GM18907 (cell line): Measurements from ENCODE around the gene MCAT.
"Not testable (repeated sequence)": the region's sequence is repeated elsewhere in the genome, so short reads cannot be mapped to it uniquely, and the experiment has no call there.

Experiments used
- ATAC-seq: cut with Tn5 transposase; IDR thresholded peaks from one replicate; pipeline ENCODE4 v1.9.1; 2021; ENCODE audit warnings: mild to moderate bottlenecking, moderate library complexity; ENCODE audit not compliant: unreplicated experiment

Gene MCAT

GRCh38 chr22:43128928-43129424 lies 14.2 kb downstream of the MCAT start:
- ATAC-seq: no peak

GRCh38 chr22:43128116-43128515 lies 15.1 kb downstream of the MCAT start:
- ATAC-seq: no peak

- ATAC-seq: no peak
Measured at GRCh38 chr22:43127166-43127908, 15.9 kb downstream of the MCAT start.

DNA sequence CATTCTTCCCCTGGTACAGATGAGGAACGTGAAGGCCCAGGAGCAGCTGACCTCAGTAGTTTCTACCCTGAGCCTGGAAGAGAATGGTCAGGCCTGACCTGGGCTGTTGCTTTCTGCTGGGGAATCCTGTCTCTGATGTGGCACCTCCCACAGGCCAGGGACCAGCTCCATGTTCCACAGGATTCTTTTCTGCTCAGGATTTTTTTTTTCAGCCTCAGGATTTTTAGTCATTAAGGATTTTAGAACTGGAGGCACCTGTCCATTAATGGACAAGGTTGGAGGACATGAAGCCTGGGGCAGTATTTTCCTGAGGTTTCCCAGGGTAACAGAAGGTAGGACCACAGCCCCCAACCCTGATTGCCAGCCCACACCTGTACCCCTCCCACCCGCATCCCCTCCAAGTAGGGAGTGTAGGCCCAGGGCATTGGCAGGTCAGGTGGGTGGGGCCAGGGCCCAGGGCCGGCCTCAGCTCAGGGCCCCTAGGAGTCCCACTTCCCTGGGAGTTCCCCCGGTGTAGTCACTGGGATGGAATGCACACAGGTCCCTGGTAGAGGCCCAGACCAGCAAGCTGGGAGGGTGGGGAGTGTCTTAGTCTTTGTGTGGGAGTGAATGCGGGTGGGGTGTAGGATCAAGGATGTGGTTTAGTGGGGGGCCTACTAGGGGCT lies 16.6 kb downstream of the MCAT start:
- no peak for ATAC-seq

DNA sequence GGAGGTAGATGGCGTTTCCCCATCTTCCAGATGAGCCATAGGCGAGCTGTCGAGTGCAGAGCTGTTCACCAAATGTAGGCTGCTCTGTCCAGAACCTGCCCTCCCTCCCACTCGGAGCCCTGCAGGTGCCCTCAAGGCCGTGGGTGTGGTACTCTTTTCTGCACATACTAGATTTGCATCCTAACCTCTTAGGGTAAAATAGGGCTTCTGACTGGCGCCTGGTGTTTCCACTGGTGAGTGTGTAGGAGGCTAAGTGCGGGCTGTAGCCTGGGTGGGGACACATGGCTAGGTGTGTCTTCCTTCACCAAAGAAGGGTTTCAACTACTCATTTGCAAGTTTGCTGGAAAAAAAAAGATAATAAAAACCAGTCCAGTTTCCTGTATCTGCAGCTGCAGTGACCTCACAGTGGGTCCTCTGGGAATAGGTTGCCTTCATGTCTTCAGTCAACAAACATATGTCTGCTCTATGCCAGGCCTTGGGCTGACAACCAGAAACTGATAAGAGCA lies 24.2 kb downstream of the MCAT start:
- ATAC-seq: peak; percentile 56

GRCh38 chr22:43118024-43118849 lies 25.0 kb downstream of the MCAT start:
- peak; percentile 19 for ATAC-seq

DNA sequence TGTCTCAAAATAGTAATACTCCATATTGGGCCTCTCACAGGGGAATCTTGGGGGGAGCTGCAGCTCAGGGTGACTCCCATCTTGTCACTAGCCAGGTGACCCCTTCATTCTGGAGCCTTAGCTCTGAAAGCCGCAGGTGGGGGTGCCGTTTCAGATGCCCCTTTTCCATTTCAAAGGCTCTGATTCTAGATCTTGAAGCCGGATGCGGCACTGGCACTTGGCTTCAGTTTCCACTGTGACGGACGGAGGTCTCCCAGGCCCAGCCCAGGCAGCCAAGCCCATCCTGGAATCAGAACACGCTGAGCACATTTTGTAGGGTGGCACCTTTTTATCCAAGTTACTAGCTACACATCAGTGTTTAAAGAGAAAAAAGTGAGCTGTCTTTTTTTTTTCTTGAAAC lies 26.3 kb downstream of the MCAT start:
- ATAC-seq: no peak

GRCh38 chr22:43114958-43115357 lies 28.2 kb downstream of the MCAT start:
- ATAC-seq: no peak

- no peak for ATAC-seq
Measured at GRCh38 chr22:43113526-43114251, 29.5 kb downstream of the MCAT start.

- no peak for ATAC-seq
Measured at GRCh38 chr22:43110927-43111623, 32.1 kb downstream of the MCAT start.

- ATAC-seq: no peak
Measured at GRCh38 chr22:43110444-43110926, 32.7 kb downstream of the MCAT start, which contains the start of gene BIK. BIK (plus strand) TSS chr22:43110750; CDS start chr22:43124023, 13,273 bp downstream.

DNA sequence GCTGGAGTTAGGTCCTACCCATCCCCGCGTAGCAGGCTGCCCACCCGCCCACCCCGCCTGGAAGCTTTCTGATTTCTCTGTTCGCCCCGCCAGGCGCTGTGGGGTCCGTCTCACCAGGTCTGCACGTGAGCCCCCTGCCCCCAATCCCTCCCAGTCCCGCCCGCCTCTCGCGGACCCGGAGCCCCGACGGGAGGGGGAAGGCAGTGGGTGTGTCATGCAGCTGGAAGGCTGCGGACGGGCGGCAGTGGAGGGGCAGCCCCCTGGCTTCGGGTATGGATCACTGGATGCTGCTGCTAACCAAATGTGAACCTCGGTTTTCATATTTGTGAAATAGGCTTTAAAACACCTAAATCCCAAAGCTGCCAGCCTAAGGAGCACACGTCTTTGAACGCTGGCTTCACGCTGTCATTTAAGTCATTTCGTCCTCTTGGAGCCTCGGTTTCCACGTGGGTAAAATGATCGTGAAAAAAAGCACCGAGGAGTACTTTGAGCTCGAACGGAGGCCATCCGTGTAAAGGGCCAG lies 33.2 kb downstream of the MCAT start:
- ATAC-seq: no peak

DNA sequence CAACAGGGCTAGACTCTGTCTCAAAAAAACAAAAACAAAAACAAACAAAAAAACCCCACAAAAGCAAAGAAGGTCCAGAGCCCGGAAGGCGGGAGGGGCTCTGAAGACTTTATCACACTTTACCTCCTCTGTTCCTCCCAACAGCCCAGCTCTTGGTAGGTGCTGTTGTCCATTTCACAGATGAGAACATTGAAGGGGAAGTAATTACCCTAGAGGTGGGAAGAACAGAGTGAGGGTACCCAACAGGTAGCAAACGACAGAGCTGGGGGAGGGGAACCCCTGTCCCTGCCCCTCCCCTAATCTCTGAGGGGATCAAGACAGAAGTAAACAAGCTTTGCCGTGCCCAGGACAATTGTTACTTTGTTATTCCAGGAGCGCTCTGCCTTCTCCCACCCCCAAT lies 33.7 kb downstream of the MCAT start:
- ATAC-seq: no peak

DNA sequence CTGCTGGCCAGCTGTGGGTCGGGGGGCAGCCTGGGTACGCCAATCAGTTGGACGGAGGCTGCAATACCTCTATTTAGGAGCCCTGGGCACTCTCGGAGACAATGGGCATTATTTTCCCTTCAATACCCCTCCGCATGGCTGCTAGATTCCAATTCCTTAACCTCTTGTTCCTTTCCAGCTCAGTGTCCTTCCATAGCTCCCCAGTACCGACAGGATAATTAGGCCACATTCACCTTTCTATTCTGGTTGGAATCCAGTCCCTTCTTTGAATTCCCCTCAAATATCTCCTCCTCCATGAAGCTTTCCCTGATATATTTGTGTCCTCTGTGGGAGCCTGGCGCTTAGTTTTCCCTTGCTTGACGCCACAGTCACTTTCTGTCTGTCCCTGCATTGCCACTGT lies 36.9 kb downstream of the MCAT start:
- no peak for ATAC-seq

GRCh38 chr22:43104950-43105349 lies 38.2 kb downstream of the MCAT start:
- ATAC-seq: not testable (repeated sequence)

- ATAC-seq: not testable (repeated sequence)
Measured at GRCh38 chr22:43104056-43104625, 39.1 kb downstream of the MCAT start.

- ATAC-seq: no peak
Measured at GRCh38 chr22:43101306-43101705, 41.9 kb downstream of the MCAT start.

- no peak for ATAC-seq
Measured at GRCh38 chr22:43100225-43100624, 43.0 kb downstream of the MCAT start.

DNA sequence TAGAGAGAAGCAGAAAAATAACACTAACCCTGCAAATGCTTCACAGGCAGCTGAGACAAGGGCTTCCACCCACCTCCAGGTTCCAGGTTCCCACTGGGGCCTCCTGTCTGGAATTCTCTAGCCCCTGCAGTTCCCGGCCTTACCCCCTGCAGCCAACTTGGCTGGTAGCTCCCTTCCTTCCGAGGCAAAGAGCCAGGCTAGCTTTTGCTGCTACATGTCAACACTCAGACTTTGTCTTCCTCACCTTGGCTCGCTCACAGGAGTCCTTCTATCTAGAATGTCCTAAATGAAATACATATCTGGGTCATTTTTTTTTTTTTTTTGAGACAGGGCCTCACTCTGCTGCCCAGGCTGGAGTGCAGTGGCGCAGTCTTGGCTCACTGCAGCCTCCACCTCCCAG lies 44.1 kb downstream of the MCAT start:
- ATAC-seq: no peak
